Measurements from ENCODE around the gene GTPBP2. TPM values are rescaled to one million over a fixed set of nuclear protein-coding genes. Genes with fewer than 3 reads are reported as not detected.

Gene GTPBP2
- total and polyA plus RNA-seq, 2 of the 13 experiments (the other 11 are each of a cell fraction or from before 2014, with no cell fraction given) = 26.9 to 88.2 TPM

DNA sequence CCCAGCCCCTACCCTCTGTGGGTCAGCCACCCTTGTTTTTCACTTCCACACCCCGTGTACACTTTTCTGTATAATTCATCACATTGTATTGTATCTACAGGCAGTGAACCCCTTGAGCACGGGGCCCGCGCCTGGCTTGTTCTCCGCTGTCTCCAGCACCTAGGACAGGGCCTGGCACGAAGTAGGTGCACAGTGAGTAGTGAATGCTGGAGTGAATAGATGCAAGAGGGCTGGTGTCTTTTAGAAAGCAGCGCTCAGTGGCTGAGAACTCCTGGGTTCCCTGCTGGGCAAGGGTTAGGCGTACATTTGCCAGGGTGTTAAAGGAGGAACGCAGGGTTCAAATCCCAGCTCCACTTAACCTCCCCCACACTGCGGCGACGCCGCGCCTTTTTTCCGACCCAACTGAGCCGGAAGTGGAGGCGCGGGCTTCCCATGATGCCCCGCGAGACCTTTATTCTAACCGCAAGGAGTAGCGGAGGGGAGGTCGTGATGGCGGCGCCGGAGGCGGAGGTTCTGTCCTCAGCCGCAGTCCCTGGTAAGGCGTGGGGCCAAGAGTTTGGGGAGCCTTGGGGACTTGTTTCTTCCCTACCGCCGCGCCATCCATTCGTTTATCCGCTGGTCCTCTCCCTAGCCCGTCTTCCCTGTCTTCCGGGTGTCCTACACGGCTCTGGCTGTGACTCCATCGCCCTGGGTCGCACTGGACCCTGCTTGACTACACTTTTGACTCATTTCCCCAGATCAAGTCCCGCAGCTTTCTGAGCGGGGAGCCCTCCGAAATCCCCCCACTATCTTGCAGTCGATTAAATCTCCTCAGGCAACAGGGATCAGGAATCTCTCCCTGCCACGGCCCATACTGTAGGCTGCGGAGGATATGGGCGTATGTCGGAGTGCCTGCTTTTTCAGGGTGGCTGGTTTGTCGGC, 6.6 kb upstream of the GTPBP2 start, which contains the start of gene MAD2L1BP (continued):
- TF ChIP-seq ZNF574 (CRISPR knock-in tag; IDR thresholded peaks at IDR 0.05) (peak; percentile 93), ZNF549 (CRISPR knock-in tag; IDR thresholded peaks at IDR 0.05) (no peak), ZNF484 (CRISPR knock-in tag; IDR thresholded peaks at IDR 0.05; ENCODE audit: borderline replicate concordance, low read depth) (no peak), MAF1 (CRISPR knock-in tag; IDR thresholded peaks at IDR 0.05; ENCODE audit: borderline replicate concordance) (0 out of 2 replicates have a peak, but pooled peaks have one; percentile 54), ZNF547 (CRISPR knock-in tag; IDR thresholded peaks at IDR 0.05) (peak; percentile 94), TP53 (CRISPR knock-in tag; conservative IDR thresholded peaks at IDR 0.05) (0 out of 2 replicates have a peak, but pooled peaks have one; percentile 36), SALL1 (CRISPR knock-in tag; IDR thresholded peaks at IDR 0.05) (peak; percentile 95), HMG20B (CRISPR knock-in tag; conservative IDR thresholded peaks at IDR 0.05) (peak; percentile 81), DMAP1 (CRISPR knock-in tag; IDR thresholded peaks at IDR 0.05) (peak; percentile 96), JDP2 (CRISPR knock-in tag; IDR thresholded peaks at IDR 0.05; ENCODE audit: borderline replicate concordance) (no peak), PHB2 (IDR thresholded peaks at IDR 0.05; ENCODE audit: partially characterized antibody) (no peak), ZNF382 (CRISPR knock-in tag; IDR thresholded peaks at IDR 0.05; ENCODE audit: borderline replicate concordance) (no peak), ZNF563 (CRISPR knock-in tag; IDR thresholded peaks at IDR 0.05) (peak; percentile 86; the same call in 1 of the 2 replicates), SCMH1 (CRISPR knock-in tag; IDR thresholded peaks at IDR 0.05; ENCODE audit: borderline replicate concordance) (no peak), GATAD2A (CRISPR knock-in tag; IDR thresholded peaks at IDR 0.05) (peak; percentile 79)
- TF ChIP-seq, protein P1, sequence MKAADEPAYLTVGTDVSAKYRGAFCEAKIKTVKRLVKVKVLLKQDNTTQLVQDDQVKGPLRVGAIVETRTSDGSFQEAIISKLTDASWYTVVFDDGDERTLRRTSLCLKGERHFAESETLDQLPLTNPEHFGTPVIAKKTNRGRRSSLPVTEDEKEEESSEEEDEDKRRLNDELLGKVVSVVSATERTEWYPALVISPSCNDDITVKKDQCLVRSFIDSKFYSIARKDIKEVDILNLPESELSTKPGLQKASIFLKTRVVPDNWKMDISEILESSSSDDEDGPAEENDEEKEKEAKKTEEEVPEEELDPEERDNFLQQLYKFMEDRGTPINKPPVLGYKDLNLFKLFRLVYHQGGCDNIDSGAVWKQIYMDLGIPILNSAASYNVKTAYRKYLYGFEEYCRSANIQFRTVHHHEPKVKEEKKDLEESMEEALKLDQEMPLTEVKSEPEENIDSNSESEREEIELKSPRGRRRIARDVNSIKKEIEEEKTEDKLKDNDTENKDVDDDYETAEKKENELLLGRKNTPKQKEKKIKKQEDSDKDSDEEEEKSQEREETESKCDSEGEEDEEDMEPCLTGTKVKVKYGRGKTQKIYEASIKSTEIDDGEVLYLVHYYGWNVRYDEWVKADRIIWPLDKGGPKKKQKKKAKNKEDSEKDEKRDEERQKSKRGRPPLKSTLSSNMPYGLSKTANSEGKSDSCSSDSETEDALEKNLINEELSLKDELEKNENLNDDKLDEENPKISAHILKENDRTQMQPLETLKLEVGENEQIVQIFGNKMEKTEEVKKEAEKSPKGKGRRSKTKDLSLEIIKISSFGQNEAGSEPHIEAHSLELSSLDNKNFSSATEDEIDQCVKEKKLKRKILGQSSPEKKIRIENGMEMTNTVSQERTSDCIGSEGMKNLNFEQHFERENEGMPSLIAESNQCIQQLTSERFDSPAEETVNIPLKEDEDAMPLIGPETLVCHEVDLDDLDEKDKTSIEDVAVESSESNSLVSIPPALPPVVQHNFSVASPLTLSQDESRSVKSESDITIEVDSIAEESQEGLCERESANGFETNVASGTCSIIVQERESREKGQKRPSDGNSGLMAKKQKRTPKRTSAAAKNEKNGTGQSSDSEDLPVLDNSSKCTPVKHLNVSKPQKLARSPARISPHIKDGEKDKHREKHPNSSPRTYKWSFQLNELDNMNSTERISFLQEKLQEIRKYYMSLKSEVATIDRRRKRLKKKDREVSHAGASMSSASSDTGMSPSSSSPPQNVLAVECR (CRISPR knock-in tag; IDR thresholded peaks at IDR 0.05; ENCODE audit: borderline replicate concordance) = peak; percentile 95
- TF ChIP-seq, protein P2, sequence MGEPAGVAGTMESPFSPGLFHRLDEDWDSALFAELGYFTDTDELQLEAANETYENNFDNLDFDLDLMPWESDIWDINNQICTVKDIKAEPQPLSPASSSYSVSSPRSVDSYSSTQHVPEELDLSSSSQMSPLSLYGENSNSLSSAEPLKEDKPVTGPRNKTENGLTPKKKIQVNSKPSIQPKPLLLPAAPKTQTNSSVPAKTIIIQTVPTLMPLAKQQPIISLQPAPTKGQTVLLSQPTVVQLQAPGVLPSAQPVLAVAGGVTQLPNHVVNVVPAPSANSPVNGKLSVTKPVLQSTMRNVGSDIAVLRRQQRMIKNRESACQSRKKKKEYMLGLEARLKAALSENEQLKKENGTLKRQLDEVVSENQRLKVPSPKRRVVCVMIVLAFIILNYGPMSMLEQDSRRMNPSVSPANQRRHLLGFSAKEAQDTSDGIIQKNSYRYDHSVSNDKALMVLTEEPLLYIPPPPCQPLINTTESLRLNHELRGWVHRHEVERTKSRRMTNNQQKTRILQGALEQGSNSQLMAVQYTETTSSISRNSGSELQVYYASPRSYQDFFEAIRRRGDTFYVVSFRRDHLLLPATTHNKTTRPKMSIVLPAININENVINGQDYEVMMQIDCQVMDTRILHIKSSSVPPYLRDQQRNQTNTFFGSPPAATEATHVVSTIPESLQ (CRISPR knock-in tag; conservative IDR thresholded peaks at IDR 0.05) = peak; percentile 70
- TF ChIP-seq, protein P3, sequence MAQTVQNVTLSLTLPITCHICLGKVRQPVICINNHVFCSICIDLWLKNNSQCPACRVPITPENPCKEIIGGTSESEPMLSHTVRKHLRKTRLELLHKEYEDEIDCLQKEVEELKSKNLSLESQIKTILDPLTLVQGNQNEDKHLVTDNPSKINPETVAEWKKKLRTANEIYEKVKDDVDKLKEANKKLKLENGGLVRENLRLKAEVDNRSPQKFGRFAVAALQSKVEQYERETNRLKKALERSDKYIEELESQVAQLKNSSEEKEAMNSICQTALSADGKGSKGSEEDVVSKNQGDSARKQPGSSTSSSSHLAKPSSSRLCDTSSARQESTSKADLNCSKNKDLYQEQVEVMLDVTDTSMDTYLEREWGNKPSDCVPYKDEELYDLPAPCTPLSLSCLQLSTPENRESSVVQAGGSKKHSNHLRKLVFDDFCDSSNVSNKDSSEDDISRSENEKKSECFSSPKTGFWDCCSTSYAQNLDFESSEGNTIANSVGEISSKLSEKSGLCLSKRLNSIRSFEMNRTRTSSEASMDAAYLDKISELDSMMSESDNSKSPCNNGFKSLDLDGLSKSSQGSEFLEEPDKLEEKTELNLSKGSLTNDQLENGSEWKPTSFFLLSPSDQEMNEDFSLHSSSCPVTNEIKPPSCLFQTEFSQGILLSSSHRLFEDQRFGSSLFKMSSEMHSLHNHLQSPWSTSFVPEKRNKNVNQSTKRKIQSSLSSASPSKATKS (CRISPR knock-in tag; IDR thresholded peaks at IDR 0.05) = peak; percentile 82; the same call in 1 of the 2 replicates
